Stimulated activated CD4-positive, alpha-beta T cell treated with anti-CD3 and anti-CD28 coated beads, TNF-alpha, amount 100 ng/mL, for 1 hour (primary cell): Measurements from ENCODE around the gene SESN3.
"Not testable (repeated sequence)": the region's sequence is repeated elsewhere in the genome, so short reads cannot be mapped to it uniquely, and the experiment has no call there.

Experiments
- DNase-seq, 3 donors: peaks; one replicate each; pipeline ENCODE4 v3.0.0-alpha.2; 2020; ENCODE audit warnings: low read depth in 3 of 3, low spot score in 1 of 3

SESN3 gene, protein sequence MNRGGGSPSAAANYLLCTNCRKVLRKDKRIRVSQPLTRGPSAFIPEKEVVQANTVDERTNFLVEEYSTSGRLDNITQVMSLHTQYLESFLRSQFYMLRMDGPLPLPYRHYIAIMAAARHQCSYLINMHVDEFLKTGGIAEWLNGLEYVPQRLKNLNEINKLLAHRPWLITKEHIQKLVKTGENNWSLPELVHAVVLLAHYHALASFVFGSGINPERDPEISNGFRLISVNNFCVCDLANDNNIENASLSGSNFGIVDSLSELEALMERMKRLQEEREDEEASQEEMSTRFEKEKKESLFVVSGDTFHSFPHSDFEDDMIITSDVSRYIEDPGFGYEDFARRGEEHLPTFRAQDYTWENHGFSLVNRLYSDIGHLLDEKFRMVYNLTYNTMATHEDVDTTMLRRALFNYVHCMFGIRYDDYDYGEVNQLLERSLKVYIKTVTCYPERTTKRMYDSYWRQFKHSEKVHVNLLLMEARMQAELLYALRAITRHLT

DNA sequence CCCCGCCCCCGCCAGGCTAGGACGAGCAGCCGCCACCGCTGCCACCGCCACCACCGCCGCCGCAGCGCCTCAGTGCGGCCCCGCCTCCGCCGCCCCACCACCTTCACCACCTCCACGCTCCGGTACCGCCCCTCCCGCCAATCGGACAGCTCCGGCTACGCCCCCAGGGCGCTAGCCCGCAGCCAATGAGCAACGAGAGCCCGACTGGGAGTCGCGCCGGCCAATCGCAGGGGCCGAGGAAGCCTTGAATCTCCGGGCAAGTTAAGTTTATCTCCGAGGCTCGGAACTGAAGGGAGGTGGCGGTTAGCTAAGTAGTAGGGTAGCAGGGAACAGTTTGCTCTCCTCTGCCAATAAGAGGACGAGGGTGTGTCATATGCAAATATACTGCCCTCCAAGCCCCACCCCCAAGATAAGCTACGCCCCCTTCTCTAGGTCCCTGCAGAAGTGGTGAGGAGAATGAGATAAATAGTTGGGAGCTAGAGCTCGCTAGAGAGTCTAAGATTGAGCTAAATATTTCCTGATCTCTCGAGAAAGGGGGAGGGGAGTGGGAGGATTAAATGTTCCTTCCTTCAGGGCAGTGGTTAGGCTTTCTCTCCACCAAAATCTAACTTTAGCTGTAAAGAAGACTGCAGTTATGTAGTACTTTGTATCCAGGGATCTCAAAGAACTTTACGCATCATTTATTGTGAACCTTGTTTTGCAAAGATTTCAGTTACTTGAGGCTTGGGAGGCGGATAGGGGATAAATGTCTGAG lies at the start of gene SESN3:
Gene SESN3 (minus strand): TSS at position 76 of the 754 bp plus-strand sequence. CDS start 342 bp downstream, outside the sequence.
- peak; percentile 91 to 96 (median 96) for DNase-seq

DNA sequence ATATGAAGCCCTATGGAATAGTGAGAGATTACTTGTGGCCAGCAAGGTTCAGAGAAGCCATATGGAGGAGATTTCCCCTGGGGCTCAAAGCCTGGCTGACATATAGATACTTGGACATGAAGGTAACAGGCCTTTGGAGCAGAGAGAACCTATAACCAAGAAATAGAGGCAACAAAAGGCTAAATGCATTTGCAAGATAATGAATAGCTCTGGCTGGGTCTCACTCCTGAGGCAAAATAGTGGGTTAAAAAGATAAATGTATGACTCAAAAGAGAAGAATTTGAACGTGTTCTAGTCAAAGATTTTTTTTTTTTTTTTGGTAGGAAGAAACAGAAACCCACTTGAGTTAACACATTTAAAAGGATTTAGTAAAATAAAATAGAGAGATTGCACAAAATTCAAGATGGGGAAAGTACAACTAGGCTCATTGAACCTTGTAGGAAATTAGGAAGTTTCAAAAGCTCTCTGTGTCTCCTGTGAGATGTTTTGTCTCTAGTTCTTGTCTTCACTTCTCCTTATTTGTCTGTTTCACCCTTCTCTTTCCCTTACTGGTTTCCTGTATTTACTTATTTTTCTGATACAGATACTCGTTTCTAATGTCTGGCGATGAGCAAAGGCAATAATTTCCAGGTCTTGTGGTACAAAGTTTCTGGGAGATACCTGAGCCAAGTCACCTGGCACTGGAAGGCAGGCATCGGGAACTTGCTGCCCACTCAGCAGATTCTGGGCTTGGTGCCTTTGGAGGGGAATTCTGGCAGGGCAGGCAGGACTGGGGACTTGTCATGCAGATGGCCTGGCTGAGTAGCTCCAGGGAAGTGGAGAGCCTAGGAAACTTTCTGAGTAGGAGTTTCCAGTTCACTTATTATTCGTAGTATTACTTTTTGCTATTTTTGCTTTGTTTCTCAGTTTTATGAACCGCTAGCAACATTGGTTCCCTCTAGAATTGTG lies 49.2 kb upstream of the SESN3 start:
- no peak for DNase-seq

DNA sequence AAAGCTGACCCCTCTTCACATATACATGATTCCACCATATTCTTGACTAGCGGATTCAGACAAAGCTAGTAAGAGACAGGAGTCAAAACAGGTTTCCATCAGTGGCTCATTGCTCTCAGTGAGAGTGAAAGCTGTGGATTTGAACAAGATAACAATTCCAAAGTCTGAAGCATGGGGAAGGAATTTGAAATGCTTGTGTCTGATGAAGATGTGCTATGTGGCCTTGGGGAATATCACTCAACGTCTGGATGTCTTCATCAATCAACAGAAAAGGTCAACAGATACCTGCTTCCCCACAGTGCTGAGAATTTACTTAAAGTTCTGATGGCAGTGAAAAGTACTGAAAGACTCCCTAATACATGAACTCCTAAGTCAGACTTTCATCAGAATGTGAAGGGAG lies 46.9 kb upstream of the SESN3 start:
- DNase-seq: no peak

DNA sequence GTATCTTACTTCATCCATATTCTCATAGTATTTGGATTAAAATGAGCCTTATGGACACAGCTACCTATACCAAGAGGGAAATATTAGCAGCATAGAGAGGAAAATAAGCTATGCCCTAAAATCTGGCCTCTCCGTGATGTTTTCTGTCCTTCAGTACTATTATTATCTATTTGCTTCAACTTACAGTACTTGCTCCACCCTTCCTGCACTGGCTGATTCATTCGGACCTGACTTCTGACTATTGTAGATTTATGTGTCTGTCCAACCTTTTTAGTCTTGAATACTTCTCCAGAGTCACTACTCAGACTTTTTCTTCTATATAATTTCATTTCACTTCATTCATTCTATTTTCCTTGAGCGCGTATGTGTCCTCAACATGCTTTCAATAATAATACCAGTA lies 45.1 kb upstream of the SESN3 start:
- no peak for DNase-seq

DNA sequence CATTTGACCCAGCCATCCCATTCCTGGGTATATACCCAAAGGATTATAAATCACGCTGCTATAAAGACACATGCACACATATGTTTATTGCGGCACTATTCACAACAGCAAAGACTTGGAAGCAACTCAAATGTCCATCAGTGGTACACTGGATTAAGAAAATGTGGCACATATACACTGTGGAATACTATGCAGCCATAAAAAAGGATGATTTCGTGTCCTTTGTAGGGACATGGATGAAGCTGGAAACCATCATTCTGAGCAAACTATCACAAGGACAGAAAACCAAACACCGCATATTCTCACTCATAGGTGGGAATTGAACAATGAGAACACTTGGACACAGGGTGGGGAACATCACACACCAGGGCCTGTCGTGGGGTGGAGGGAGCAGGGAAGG lies 42.6 kb upstream of the SESN3 start:
- not testable (repeated sequence) for DNase-seq

DNA sequence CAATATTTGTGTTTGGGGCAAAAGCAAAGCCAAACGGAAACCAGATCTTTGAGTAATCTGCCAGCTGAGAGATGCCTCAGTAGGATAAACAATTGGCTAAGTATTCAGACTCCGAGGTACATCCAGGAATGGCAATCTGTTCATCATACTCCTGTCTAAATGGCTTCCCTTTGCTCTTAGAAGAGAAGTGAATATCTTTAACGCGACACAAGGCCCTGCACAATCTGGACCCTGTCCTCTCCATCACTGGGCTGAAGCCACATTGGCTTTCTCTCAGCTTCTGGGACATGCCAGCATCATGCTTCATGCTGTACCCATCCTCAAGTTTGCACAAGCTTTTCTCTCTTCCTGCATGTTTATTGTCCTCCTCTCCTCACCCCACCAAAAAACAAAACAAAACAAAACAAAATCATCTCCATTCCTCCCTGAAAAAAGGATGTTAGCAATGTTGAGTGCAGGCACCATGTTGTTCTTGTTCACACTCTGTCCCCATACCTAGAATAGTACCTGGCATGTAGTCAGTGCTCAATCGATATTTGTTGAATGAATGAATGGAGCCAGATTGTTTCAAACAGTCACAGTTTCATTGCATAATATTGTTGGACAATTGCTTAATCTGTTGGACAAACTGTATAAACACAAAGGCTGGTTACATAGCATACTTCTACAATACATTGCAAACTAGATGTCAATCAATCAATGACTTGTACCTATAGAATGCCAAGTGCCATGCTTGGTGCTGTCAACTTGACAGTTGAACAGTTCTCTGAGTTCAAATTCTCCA lies 38.2 kb upstream of the SESN3 start:
- DNase-seq: no peak

DNA sequence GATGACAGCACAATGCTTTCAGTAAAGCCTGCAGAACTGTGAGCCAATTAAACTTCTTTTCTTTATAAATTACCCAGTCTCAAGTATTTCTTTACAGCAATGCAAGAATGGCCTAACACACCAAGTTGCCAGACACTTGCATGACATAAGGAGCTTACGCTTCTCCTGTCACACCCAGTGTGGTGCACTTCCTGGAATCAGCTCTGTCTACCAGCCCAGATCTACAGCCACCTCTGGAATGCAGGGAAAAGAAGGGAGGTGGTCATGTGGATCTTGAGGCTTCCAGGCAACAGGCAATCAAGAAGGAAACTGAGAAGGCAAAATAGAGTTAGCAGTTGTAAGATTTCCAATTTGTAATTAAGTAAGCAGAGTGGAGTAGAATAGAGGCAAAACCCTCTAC lies 37.4 kb upstream of the SESN3 start:
- no peak for DNase-seq

DNA sequence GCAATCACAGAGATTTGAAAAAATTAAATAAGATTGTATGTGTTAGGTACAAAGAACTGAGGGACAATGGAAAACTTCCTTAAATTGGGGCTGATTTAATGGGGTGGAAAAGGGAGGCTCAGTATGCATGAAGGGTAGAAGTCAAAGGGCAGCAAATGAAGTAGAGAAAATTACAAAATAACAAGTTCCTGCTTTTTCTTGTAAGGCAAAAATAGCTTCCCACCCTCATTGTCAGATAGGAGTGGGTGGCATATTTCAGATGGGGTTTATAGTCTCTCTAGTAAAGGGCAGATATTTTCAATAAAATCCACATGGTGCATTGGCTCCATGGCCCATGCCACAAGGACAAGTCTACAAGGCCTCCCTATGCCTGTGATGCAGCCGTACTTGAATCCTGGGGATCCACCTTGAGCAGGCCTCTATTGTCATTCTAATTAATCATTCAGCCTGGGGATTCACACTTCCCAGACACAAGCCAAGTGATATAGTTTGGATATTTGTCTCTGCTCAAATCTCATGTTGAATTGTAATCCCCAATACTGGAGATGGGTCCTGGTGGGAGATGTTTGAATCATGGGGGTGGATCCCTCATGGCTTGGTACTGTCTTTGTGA lies 36.7 kb upstream of the SESN3 start:
- DNase-seq: no peak

DNA sequence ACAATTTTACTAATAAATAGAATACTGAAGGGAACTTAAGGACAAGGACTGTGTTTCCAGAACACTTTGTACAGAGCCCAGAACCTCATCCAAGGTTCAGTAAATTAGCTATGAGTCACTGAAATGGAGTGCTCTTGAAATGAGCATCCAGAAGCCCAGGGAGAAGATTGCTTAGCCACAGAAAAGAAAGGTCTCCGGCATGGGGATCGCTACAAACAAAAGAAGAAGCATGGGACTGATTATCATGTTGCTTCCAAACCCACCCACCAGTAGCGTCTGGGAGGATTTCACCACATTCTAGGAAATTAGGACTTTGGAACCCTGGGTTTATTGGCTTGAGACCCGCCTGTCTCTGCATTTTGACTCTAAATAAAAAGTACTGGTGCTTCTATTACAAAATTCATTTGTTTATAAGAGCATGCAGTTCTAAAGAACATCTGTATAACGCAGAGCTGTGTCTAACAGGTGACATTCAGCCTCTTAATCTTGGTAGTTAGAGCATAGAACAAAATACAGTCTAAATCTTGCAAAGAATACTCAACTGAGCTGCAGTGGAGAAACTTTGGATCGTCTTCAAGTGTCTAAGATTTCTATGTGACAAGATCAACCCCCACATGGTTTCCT lies 35.9 kb upstream of the SESN3 start:
- DNase-seq: no peak

DNA sequence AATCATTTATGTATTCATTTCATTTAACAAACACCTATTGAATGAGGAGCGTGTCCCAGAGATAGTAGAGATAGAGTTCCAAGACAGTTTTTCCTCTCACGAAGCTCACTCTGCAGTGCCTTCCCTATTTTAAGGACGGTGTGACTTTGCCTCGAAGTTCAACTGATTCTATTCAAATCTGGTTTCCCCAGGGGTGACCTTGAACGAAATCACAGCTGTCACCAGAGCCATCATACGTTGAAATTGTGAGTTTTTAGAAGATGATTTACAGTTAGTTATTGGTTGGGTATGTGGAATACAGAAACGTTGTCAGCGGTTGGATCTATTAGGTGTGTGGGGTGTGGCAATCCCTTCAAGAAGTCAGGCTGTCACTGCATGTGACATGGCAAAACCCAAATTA lies 33.9 kb upstream of the SESN3 start:
- DNase-seq: no peak

DNA sequence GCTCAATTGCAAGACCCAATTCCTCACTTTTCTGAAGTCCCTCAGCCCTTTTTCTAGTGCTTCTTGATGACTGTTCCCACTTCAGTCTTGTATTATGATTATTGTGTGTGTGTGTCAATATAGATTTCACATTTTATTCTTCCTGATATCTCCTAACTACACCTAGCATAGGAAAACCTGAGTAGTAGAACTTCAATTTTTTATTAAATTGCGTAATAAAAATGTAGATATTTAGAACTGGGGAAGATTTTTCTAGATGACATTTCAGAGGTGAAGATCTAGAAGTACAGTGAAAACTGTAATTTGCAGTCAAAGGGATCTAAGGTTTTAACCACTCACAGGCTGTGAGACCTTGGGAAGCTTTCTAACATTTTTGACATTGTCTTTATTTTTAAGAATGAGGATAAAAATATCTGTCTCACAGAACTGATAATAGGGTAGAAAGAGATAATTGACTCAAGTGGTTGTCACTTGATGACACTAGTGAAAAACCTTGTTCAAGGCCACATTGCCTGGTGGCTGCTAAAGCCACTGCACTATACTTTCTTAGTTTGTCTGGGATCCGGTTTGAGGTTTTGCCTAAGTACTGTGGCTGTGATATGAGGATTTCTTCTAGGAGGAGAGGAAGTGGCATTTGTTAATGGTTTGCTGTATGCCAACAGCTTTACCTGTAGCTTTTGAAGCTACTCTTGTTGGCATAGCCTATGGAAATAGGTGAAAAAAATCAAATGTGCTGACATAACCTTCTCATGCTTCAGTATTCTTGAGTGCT lies 32.2 kb upstream of the SESN3 start:
- no peak for DNase-seq

DNA sequence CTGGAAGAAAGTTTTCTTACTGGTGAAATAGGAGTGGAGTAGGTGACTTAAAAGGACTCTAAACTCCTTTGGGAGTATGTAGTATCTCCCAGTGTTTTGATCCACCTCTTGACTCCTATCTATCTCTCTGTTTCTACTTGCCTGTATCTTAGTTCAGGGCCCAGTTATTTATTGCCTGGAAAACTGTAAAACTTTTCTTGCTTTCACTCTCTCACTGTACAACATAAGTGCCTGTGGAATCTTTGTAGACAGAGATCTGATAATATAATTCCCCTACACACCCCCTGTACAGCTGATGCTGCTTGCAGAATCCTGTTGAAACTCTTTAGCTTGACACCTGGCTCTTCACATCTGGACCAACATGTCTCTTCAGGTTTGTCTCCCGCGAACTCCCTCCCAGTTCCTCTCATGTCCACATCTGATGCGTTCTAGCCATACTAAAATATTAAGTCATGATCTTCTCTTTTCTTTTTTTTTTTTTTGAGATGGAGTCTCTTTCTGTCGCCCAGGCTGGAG lies 26.5 kb upstream of the SESN3 start:
- DNase-seq: no peak

DNA sequence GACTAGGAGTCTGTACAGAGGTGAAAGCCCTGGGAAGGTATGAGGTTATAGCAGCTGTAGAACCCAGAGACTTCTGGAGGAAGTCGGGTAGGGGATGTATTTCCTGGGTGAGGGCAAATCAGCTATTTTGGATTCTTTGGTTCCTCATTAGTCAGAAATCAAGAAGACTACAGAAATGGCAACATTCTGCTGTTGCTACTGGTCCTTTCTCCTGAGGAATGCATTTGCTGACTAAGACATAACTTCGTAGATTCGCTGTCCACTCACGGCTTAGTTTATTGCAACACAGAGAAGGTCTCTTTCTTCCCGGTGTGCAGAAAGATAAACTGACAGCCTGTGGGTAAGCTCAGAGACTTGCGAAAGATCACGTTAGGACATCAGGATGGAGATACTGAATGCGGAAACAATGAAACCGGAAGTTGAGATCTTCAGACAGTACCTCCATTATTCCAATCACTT lies 25.3 kb upstream of the SESN3 start:
- no peak for DNase-seq

DNA sequence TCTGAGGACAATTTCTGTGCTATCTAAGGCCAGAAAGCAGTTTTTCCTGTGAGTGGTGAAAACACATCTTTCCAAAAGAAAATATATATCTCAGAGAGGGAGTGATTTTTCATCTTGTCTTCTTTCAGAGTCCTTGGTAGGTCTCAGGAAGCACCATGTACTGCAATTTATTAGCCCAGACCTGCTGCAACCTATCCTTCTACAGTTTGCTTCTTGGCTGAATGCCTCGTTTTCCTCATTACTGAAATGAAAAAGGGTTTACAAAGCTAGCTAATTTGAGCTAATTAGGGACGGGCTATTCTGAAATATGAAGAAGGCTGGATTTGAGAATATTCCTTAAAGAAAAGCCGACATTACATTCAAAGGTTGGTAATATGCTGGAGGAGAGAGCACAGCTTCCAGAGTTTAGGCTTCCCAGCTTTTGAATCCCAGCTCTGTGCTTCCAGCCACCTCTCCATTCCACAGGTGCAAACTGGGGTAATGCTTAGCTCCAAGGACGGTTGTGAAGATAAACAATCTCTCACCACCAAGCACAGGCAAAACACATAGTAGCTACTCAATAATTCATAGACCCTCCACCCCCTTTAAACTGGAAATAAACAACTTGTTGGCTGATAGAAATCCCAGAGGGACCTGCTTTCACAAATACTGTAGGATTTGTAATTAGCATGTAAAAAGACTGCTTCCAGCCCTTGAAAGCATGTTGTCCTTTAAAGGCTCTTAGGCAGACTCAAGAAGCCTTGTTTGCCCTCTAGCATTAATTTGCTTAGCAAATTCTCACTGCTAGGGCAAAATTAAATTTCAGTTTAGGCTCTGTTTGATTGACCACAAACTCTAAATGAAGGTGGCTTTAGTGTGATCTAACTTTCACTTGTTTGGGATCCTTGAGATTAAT lies 24.5 kb upstream of the SESN3 start:
- DNase-seq: no peak

DNA sequence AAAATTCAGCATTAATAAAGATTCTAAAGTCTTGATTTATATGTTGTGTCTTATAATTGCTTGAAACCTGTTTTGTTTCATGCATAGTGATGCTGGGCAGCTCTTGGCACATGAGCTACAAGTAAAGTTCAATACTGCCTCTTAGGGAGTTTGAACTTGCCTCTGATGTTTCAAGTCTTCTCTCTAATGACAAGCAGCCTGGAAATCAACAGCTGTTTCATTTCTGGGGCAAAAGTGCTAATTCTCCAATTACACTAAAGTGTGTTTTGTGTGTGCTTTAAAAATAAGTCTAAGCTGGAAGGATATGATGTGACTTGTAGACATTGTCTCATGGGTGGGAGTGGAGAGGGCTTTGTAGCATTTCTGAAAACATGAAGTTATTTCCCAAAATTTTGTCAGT lies 23.7 kb upstream of the SESN3 start:
- DNase-seq: no peak

DNA sequence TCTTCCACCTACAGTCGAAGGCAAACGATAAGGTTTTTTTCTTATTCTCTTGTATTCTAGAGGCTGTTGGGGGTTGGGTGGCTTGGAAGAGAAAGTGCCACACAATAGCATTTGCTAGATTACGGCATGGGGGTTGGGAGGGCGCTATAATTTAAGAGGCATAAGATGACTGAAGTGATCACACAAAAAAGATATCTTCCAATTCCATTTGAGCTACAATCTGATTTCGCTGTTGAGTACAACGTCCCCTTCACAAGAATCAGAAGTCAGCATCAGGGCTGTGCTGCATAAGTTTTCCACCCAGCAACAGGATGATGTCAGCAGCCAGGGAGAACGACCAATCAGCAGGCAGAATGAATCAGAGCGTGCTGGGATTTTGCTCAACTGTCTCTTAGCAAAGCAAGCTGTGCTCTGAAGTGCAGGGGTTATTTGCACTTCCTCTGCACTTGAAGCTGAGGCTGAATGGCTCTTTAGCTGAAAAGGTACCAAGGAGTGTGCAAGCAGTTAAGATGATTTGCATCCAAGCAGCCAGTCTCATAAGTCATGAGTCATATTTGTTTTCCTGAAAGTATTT lies 23.2 kb upstream of the SESN3 start:
- DNase-seq: peak; percentile 45 to 67 (median 57)

DNA sequence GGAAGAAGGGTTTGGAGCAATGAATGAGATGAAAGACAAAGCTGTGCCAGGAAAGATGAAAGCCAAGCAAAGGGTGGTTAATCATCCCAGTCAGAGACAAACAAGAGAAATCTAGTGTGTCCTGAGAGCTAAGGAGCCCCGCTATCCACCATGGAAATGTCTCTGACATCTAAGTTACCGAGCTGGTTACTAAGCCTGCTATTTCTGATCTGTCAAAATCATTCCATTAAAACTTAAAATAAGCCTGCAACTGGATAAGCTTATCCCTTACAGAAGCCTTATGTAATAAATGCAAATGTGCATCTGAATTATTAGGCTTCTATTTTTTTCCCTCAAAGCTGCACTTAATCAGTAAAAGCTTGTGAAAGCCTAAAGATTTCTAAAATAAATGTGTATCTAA lies 22.1 kb upstream of the SESN3 start:
- DNase-seq: no peak
